CD4-positive, alpha-beta T cell treated with Interleukin-4 for 4 hours (primary cell): ENCODE data around the gene SLC41A3.

Experiments
- DNase-seq: peaks from one replicate; pipeline ENCODE4 v3.0.0-alpha.2; 2020

SLC41A3 gene

GRCh38 chr3:126119008-126119675, 35.2 kb upstream of the SLC41A3 start:
- DNase-seq, result no peak

GRCh38 chr3:126118591-126118990, 34.7 kb upstream of the SLC41A3 start:
- no peak for DNase-seq

GRCh38 chr3:126117786-126118185, 33.9 kb upstream of the SLC41A3 start:
- DNase-seq, result no peak

GRCh38 chr3:126117212-126117611, 33.3 kb upstream of the SLC41A3 start:
- no peak for DNase-seq

- no peak for DNase-seq
Measured at GRCh38 chr3:126116526-126116925, 32.6 kb upstream of the SLC41A3 start.

GRCh38 chr3:126114443-126115386, 30.8 kb upstream of the SLC41A3 start:
- no peak for DNase-seq

- DNase-seq, result no peak
Measured at GRCh38 chr3:126113733-126114442, 30.0 kb upstream of the SLC41A3 start.

- DNase-seq, result no peak
Measured at GRCh38 chr3:126113238-126113555, 29.3 kb upstream of the SLC41A3 start.

GRCh38 chr3:126112531-126113237, 28.8 kb upstream of the SLC41A3 start:
- no peak for DNase-seq

- DNase-seq, result no peak
Measured at GRCh38 chr3:126111566-126112475, 27.9 kb upstream of the SLC41A3 start.

- no peak for DNase-seq
Measured at GRCh38 chr3:126111126-126111551, 27.2 kb upstream of the SLC41A3 start.

- DNase-seq, result no peak
Measured at GRCh38 chr3:126110431-126111125, 26.7 kb upstream of the SLC41A3 start.

GRCh38 chr3:126109880-126110235, 25.9 kb upstream of the SLC41A3 start:
- DNase-seq, result no peak

GRCh38 chr3:126109146-126109879, 25.4 kb upstream of the SLC41A3 start:
- DNase-seq, result no peak

- DNase-seq, result no peak
Measured at GRCh38 chr3:126108676-126109050, 24.7 kb upstream of the SLC41A3 start.

- DNase-seq, result no peak
Measured at GRCh38 chr3:126107957-126108675, 24.2 kb upstream of the SLC41A3 start.

- no peak for DNase-seq
Measured at GRCh38 chr3:126107203-126107939, 23.4 kb upstream of the SLC41A3 start.

- DNase-seq, result no peak
Measured at GRCh38 chr3:126106336-126107202, 22.6 kb upstream of the SLC41A3 start.
